ENCODE measurements around the gene KCNJ5. TPM values are rescaled to one million over a fixed set of nuclear protein-coding genes. Genes with fewer than 3 reads are reported as not detected.

KCNJ5 gene
- total RNA-seq, 1 experiment from 2014 or later: not detected

DNA sequence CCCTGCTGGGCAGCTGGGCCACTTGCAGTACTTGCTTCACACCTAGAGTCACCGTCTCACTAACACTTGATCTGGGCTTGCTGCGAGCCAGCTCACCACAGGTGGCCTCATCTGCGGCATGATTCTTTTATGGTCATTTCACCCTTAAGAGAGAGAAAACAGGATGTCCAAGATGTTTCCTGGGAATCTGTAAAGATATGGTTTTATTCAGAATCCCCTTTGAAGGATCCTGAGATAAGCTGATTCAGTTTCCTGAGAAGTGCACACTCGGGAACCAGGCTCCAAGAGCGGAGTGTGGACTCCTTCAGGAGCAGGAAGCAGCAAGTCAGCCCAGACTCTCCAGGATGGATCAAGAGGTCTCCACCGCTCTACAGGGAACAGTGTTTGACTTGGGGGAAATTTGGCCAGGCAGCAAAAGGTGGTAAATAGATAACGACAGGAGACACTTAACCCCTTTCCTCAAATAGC lies 73.3 kb downstream of the KCNJ5 start:
- peaks cover 3% of the 10 kb centered on the region; the same call in 1 of the 2 replicates for H3K36me3 ChIP-seq (ENCODE audit: control insufficient read depth, insufficient read depth, low read length)
- BruUV-seq (replicated peaks): no TSS peak
- intact Hi-C loops (cut with micrococcal nuclease; ENCODE audit: unreplicated experiment): no loop called here
- Mint-ChIP-seq H3K27ac (ENCODE audit: unreplicated experiment) (no peak overlapping the region), H3K9me3 (ENCODE audit: unreplicated experiment) (no peaks in the 10 kb centered on the region), H3K4me3 (ENCODE audit: unreplicated experiment) (no peak overlapping the region), H3K36me3 (ENCODE audit: insufficient read depth, unreplicated experiment) (peaks cover 32% of the 10 kb centered on the region), H3K4me1 (ENCODE audit: low read depth, unreplicated experiment) (no peaks in the 10 kb centered on the region), H3K27me3 (ENCODE audit: insufficient read depth, unreplicated experiment) (no peaks in the 10 kb centered on the region)
- TF ChIP-seq, protein P1, sequence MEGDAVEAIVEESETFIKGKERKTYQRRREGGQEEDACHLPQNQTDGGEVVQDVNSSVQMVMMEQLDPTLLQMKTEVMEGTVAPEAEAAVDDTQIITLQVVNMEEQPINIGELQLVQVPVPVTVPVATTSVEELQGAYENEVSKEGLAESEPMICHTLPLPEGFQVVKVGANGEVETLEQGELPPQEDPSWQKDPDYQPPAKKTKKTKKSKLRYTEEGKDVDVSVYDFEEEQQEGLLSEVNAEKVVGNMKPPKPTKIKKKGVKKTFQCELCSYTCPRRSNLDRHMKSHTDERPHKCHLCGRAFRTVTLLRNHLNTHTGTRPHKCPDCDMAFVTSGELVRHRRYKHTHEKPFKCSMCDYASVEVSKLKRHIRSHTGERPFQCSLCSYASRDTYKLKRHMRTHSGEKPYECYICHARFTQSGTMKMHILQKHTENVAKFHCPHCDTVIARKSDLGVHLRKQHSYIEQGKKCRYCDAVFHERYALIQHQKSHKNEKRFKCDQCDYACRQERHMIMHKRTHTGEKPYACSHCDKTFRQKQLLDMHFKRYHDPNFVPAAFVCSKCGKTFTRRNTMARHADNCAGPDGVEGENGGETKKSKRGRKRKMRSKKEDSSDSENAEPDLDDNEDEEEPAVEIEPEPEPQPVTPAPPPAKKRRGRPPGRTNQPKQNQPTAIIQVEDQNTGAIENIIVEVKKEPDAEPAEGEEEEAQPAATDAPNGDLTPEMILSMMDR (IDR thresholded peaks at IDR 0.05; ENCODE audit: insufficient read depth in 1 of 2, low read depth in 1 of 2, low read length in 1 of 2, severe bottlenecking in 1 of 2, unreplicated experiment in 1 of 2): no peak
- ChIA-PET POLR2A (no interaction called here), CTCF (no interaction called here)
- H3K4me1 ChIP-seq: no peaks in the 10 kb centered on the region
- no peaks in the 10 kb centered on the region for H3K9me3 ChIP-seq
- DNase-seq: no peak
- no peaks in the 10 kb centered on the region for H3K27me3 ChIP-seq (replicated peaks; ENCODE audit: control insufficient read depth, insufficient read depth, low read length)
- H3K4me3 ChIP-seq (ENCODE audit: low read depth, low read length): no peak overlapping the region

DNA sequence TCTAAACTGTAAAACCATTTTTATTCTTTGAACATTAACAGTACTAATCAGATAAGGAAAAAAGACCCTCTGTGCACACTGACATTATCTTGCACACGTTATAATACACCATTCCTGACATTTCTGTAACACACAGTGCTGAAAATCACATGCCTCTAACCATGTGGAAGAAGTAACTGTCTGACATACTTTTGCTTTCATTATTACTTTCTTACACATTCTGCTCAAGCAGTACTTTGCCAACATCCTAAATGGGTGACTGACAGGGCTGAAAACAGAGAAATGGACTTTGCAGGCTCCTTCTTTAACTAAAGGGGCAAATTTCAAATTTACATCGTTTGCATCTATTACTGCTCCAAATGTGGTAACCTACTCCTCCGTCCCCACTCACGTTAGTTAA lies 74.3 kb downstream of the KCNJ5 start:
- no peak overlapping the region for H3K4me3 Mint-ChIP-seq (ENCODE audit: unreplicated experiment)
- intact Hi-C loops (cut with micrococcal nuclease; ENCODE audit: unreplicated experiment): no loop called here
- H3K9me3 Mint-ChIP-seq (ENCODE audit: unreplicated experiment): no peaks in the 10 kb centered on the region

DNA sequence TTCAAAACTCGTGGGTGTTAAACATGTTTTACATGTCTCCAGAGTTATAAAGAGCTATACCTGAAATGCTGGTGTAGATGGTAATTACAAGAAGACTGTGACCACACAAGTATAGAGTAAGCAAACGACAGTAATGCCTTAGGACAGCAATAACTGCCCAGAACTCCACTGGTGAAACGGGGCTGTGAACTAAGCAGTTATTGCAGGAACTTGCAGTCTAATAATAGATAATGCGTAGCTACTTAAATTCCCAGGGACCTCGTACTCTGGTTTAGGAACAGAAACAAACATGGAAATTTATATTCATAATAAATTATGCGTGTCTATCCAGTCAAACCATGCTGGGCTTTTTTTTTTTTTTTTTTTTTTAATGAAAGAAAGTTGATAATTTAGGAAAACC lies 76.4 kb downstream of the KCNJ5 start:
- no TSS peak for BruUV-seq (replicated peaks)
- TF ChIP-seq, protein P1 (IDR thresholded peaks at IDR 0.05; ENCODE audit: insufficient read depth in 1 of 2, low read depth in 1 of 2, low read length in 1 of 2, severe bottlenecking in 1 of 2, unreplicated experiment in 1 of 2): no peak
- H3K27me3 ChIP-seq (replicated peaks; ENCODE audit: control insufficient read depth, insufficient read depth, low read length): no peaks in the 10 kb centered on the region
- no peaks in the 10 kb centered on the region for H3K27me3 Mint-ChIP-seq (ENCODE audit: insufficient read depth, unreplicated experiment)
- H3K4me3 ChIP-seq (ENCODE audit: low read depth, low read length): no peak overlapping the region
- no peaks in the 10 kb centered on the region for H3K4me1 Mint-ChIP-seq (ENCODE audit: low read depth, unreplicated experiment)
- DNase-seq: no peak
- no peak overlapping the region for H3K4me3 Mint-ChIP-seq (ENCODE audit: unreplicated experiment)
- intact Hi-C loops (cut with micrococcal nuclease; ENCODE audit: unreplicated experiment): no loop called here
- no peaks in the 10 kb centered on the region for H3K9me3 ChIP-seq
- no peak overlapping the region for H3K27ac Mint-ChIP-seq (ENCODE audit: unreplicated experiment)
- no peaks in the 10 kb centered on the region for H3K4me1 ChIP-seq
- ChIA-PET CTCF (interaction anchor here (0.6 kb wide), 1 partner anchor 119 kb away, joined by 4 read pairs; no protein-coding TSS in a partner anchor), POLR2A (no interaction called here)
- H3K36me3 Mint-ChIP-seq (ENCODE audit: insufficient read depth, unreplicated experiment): peaks cover 58% of the 10 kb centered on the region
- H3K36me3 ChIP-seq (ENCODE audit: control insufficient read depth, insufficient read depth, low read length): peaks cover 3% of the 10 kb centered on the region; the same call in 1 of the 2 replicates
- H3K9me3 Mint-ChIP-seq (ENCODE audit: unreplicated experiment): no peaks in the 10 kb centered on the region

More for the DNA sequence above, 74.3 kb downstream of the KCNJ5 start:
- no peak overlapping the region for H3K27ac Mint-ChIP-seq (ENCODE audit: unreplicated experiment)
- no peak for DNase-seq
- POLR2A ChIA-PET: no interaction called here
- H3K36me3 Mint-ChIP-seq (ENCODE audit: insufficient read depth, unreplicated experiment): peaks cover 37% of the 10 kb centered on the region
- CTCF ChIA-PET: no interaction called here
- no TSS peak for BruUV-seq (replicated peaks)
- Histone ChIP-seq H3K4me3 (ENCODE audit: low read depth, low read length) (no peak overlapping the region), H3K27me3 (replicated peaks; ENCODE audit: control insufficient read depth, insufficient read depth, low read length) (no peaks in the 10 kb centered on the region), H3K4me1 (no peaks in the 10 kb centered on the region), H3K36me3 (ENCODE audit: control insufficient read depth, insufficient read depth, low read length) (peaks cover 3% of the 10 kb centered on the region; the same call in 1 of the 2 replicates), H3K9me3 (no peaks in the 10 kb centered on the region)
- no peaks in the 10 kb centered on the region for H3K4me1 Mint-ChIP-seq (ENCODE audit: low read depth, unreplicated experiment)
- TF ChIP-seq, protein P1 (IDR thresholded peaks at IDR 0.05; ENCODE audit: insufficient read depth in 1 of 2, low read depth in 1 of 2, low read length in 1 of 2, severe bottlenecking in 1 of 2, unreplicated experiment in 1 of 2): no peak
- no peaks in the 10 kb centered on the region for H3K27me3 Mint-ChIP-seq (ENCODE audit: insufficient read depth, unreplicated experiment)
